GM21786 (cell line): ENCODE results near the gene RARB.

Experiments
- ATAC-seq: cut with Tn5 transposase; IDR thresholded peaks from one replicate; pipeline ENCODE4 v1.9.1; 2021; ENCODE audit not compliant: unreplicated experiment

RARB gene

GRCh38 chr3:25502233-25502632, 74.2 kb downstream of the RARB start:
- no peak for ATAC-seq

GRCh38 chr3:25503898-25504301, 75.8 kb downstream of the RARB start:
- no peak for ATAC-seq

- no peak for ATAC-seq
These were observed 77.5 kb downstream of the RARB start for GRCh38 chr3:25505581-25505980.

- no peak for ATAC-seq
These were observed 79.7 kb downstream of the RARB start for GRCh38 chr3:25507811-25508210.

GRCh38 chr3:25508433-25508832, 80.4 kb downstream of the RARB start:
- no peak for ATAC-seq

- ATAC-seq, result no peak
These were observed 80.8 kb downstream of the RARB start for GRCh38 chr3:25508901-25509300.

GRCh38 chr3:25510797-25511196, 82.7 kb downstream of the RARB start:
- no peak for ATAC-seq

GRCh38 chr3:25511972-25512721, 84.1 kb downstream of the RARB start:
- no peak for ATAC-seq

GRCh38 chr3:25513642-25514266, 85.7 kb downstream of the RARB start:
- no peak for ATAC-seq

- no peak for ATAC-seq
These were observed 87.1 kb downstream of the RARB start for GRCh38 chr3:25515171-25515570.

- no peak for ATAC-seq
These were observed 93.0 kb downstream of the RARB start for GRCh38 chr3:25520926-25521559.

- no peak for ATAC-seq
These were observed 99.3 kb downstream of the RARB start for GRCh38 chr3:25527336-25527735.

- ATAC-seq, result no peak
These were observed 99.7 kb downstream of the RARB start for GRCh38 chr3:25527801-25528200.

GRCh38 chr3:25531971-25532370, 103.9 kb downstream of the RARB start:
- no peak for ATAC-seq

- ATAC-seq, result no peak
These were observed 104.5 kb downstream of the RARB start for GRCh38 chr3:25532431-25533162.

GRCh38 chr3:25533399-25533798, 105.3 kb downstream of the RARB start:
- ATAC-seq, result no peak

- no peak for ATAC-seq
These were observed 105.9 kb downstream of the RARB start for GRCh38 chr3:25534007-25534406.

GRCh38 chr3:25536521-25537391, 108.7 kb downstream of the RARB start:
- ATAC-seq, result no peak

GRCh38 chr3:25537516-25537915, 109.5 kb downstream of the RARB start:
- ATAC-seq, result no peak

- no peak for ATAC-seq
These were observed 112.2 kb downstream of the RARB start for GRCh38 chr3:25540273-25540672.
